ELR (cell line): ENCODE data around the gene MEX3B.
"Not testable (repeated sequence)": the region's sequence is repeated elsewhere in the genome, so short reads cannot be mapped to it uniquely, and the experiment has no call there.

Experiments
- DNase-seq: peaks from one replicate; pipeline ENCODE4 v3.0.0-alpha.2; 2015; ENCODE audit warnings: low read depth

The MEX3B gene

DNA sequence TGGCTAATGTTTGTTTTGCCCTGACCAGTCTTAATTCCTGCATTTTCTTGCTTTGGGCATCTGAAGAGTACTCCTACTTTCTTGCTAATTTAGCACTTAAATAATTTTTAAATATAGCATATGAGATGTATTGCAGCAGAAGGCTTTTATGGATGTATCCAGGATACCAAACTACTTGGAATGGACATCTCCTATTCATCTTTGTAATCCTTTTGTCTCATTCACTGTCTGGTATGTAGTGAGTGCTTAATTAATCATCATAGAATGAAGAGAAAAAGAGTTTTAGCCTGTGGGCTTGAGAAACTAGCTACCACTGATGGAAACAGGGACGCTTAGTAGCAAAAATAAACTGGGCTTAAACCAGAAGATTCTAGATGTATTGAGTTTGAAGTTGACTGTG is 40.6 kb downstream of the MEX3B start:
- DNase-seq, result no peak

DNA sequence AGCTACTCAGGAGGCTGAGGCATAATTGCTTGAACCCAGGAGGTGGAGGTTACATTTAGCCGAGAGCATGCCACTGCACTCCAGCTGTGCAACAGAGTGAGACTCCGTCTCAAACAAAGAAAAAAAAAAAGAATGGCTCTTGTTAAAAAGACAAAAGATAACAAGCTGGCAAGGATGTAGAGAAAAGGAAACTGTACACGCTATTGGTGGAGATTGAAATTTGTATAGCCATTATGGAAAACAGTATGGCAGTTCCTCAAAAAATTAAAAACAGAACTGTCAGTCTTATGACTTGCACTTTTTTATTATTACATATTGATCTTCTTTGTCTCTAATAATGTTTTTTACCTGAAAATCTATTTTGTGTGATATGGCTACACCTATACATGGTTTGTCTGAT is 41.9 kb downstream of the MEX3B start:
- no peak for DNase-seq

DNA sequence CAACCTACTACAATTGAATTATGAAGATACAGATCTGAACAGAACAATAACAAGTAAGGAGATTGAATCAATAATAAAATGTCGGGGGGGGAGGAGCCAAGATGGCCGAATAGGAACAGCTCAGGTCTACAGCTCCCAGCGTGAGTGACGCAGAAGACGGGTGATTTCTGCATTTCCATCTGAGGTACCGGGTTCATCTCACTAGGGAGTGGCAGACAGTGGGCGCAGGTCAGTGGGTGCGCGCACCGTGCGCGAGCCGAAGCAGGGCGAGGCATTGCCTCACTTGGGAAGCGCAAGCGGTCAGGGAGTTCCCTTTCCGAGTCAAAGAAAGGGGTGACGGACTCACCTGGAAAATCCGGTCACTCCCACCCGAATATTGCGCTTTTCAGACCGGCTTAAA is 50.7 kb downstream of the MEX3B start:
- DNase-seq, result not testable (repeated sequence)

DNA sequence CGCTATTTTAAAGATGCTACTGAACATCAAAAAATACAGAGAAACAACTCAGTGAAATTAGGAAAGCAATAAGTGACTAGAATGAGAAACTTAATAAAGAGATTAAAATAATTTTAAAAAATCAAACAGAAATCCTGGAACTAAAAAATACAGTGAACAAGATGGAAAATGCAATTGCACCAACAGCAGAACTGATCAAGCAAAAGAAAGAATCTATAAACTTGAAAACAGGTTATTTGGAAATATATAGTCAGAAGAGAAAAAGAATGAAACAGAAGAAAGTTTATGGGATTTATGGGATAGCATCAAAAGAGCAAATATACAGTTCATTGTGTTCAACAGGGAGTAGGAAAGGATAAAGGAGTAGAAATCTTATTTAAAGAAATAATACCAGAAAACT is 53.3 kb downstream of the MEX3B start:
- DNase-seq, result no peak
